GM12878 (cell line): ENCODE results near the gene SLC25A36. TPM values are rescaled to one million over a fixed set of nuclear protein-coding genes. Genes with fewer than 3 reads are reported as not detected.

Experiments
- ASH2L ChIP-seq: fragments of 300-600, 200-600 bp; sonication (generic); IDR thresholded peaks from 2 replicates; pipeline ENCODE4 v1.6.1; 2017; ENCODE audit warnings: low read depth, mild to moderate bottlenecking, borderline replicate concordance
- E4F1 ChIP-seq: fragments of 450-650 bp; IDR thresholded peaks from 2 replicates; pipeline ENCODE4 v1.6.1; 2018; ENCODE audit warnings: borderline replicate concordance, mild to moderate bottlenecking; ENCODE audit not compliant: partially characterized antibody
- ELK1 ChIP-seq: IDR thresholded peaks from 2 replicates; pipeline ENCODE4 v1.6.1; 2012; ENCODE audit warnings: low read depth, low read length, improper control_type of control experiment
- RAD21 ChIP-seq: IDR thresholded peaks from 2 replicates; pipeline ENCODE4 v1.6.1; 2011; ENCODE audit warnings: mild to moderate bottlenecking, low read depth, low read length, moderate library complexity; ENCODE audit not compliant: insufficient read depth
- SMAD5 ChIP-seq: IDR thresholded peaks from 2 replicates; pipeline ENCODE4 v1.6.1; 2016; ENCODE audit warnings: antibody characterized with exemption, low read depth
- SMC3 ChIP-seq: IDR thresholded peaks from 2 replicates; pipeline ENCODE4 v1.6.1; 2011; ENCODE audit warnings: low read length, improper control_type of control experiment, borderline replicate concordance
- TCF12 ChIP-seq: IDR thresholded peaks from 2 replicates; pipeline ENCODE4 v1.6.1; 2011; ENCODE audit warnings: low read depth, mild to moderate bottlenecking, low read length
- polyA plus RNA-seq, 11 experiments: library from polyadenylated mRNA; depleted of rRNA in 4 of 11; unstranded in 6 of 11; stranded (reverse) in 5 of 11; fragments of >200 nt; fragmentation: Nextera tagmentation in 4 of 11; fragmentation: Illumina TruSeq in 1 of 11; extraction: Ambion mirVana in 4 of 11; extraction: Trizol in 1 of 11; gene quantifications; 1 replicate in 1 of 11; 2 replicates in 10 of 11; pipeline versions ENCODE4 v1.2.1 to v1.2.3, GENCODE V29; 2011 to 2016; ENCODE audit warnings: inconsistent platforms in 2 of 11, missing spikeins in 2 of 11, low read depth in 1 of 11
- total RNA-seq, 4 experiments: library from RNA; depleted of rRNA in 3 of 4; stranded (reverse); fragments of >200 nt in 3 of 4; fragmentation: Illumina TruSeq in 1 of 4; extraction: Trizol in 1 of 4; gene quantifications; 2 replicates each; pipeline versions ENCODE4 v1.2.1 to v1.2.3, GENCODE V29; 2013 to 2021
- TF ChIP-seq, protein P1 (sequence below): fragments of 450-650 bp; IDR thresholded peaks from 2 replicates; pipeline ENCODE4 v1.6.1; 2017; ENCODE audit warnings: antibody characterized with exemption, mild to moderate bottlenecking, moderate library complexity

The SLC25A36 gene
- total and polyA plus RNA-seq, 10 of the 15 experiments (the other 5 are each of a cell fraction or from before 2014, with no cell fraction given): 13.0 to 183 (median 47.7) TPM

GRCh38 chr3:140924097-140924873 lies 17.4 kb upstream of the SLC25A36 start (continued):
- TF ChIP-seq E4F1: no peak
- no peak for TF ChIP-seq ASH2L
- TF ChIP-seq, protein P1, sequence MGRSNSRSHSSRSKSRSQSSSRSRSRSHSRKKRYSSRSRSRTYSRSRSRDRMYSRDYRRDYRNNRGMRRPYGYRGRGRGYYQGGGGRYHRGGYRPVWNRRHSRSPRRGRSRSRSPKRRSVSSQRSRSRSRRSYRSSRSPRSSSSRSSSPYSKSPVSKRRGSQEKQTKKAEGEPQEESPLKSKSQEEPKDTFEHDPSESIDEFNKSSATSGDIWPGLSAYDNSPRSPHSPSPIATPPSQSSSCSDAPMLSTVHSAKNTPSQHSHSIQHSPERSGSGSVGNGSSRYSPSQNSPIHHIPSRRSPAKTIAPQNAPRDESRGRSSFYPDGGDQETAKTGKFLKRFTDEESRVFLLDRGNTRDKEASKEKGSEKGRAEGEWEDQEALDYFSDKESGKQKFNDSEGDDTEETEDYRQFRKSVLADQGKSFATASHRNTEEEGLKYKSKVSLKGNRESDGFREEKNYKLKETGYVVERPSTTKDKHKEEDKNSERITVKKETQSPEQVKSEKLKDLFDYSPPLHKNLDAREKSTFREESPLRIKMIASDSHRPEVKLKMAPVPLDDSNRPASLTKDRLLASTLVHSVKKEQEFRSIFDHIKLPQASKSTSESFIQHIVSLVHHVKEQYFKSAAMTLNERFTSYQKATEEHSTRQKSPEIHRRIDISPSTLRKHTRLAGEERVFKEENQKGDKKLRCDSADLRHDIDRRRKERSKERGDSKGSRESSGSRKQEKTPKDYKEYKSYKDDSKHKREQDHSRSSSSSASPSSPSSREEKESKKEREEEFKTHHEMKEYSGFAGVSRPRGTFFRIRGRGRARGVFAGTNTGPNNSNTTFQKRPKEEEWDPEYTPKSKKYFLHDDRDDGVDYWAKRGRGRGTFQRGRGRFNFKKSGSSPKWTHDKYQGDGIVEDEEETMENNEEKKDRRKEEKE: no peak
- TF ChIP-seq SMC3: no peak
- no peak for TF ChIP-seq ELK1
- no peak for TF ChIP-seq RAD21
- no peak for TF ChIP-seq TCF12
- no peak for TF ChIP-seq SMAD5
